GM19238 (cell line): ENCODE data around the gene ACSL1.
"Not testable (repeated sequence)": the region's sequence is repeated elsewhere in the genome, so short reads cannot be mapped to it uniquely, and the experiment has no call there.

Experiments
- DNase-seq: peaks from one replicate; pipeline ENCODE4 v3.0.0; 2011; ENCODE audit warnings: low spot score; ENCODE audit not compliant: insufficient read length

The ACSL1 gene

GRCh38 chr4:184843984-184844554 is 18.3 kb upstream of the ACSL1 start:
- DNase-seq: no peak

GRCh38 chr4:184839075-184839399 is 13.3 kb upstream of the ACSL1 start:
- DNase-seq: not testable (repeated sequence)

GRCh38 chr4:184838249-184839074 is 12.7 kb upstream of the ACSL1 start:
- no peak for DNase-seq

GRCh38 chr4:184836613-184837012 is 10.8 kb upstream of the ACSL1 start:
- no peak for DNase-seq

GRCh38 chr4:184833046-184833838 is 7.5 kb upstream of the ACSL1 start:
- DNase-seq: no peak

GRCh38 chr4:184831153-184831552 is 5.4 kb upstream of the ACSL1 start:
- no peak for DNase-seq

GRCh38 chr4:184826691-184827270 is 1.0 kb upstream of the ACSL1 start:
- no peak for DNase-seq

GRCh38 chr4:184825141-184825895 is 450 bp downstream of the ACSL1 start:
- DNase-seq: no peak

- DNase-seq: no peak
Observed at GRCh38 chr4:184824776-184825084, 1.0 kb downstream of the ACSL1 start.

GRCh38 chr4:184824081-184824775 is 1.5 kb downstream of the ACSL1 start:
- DNase-seq: no peak

GRCh38 chr4:184823014-184823413 is 2.8 kb downstream of the ACSL1 start:
- no peak for DNase-seq

GRCh38 chr4:184822356-184822755 is 3.4 kb downstream of the ACSL1 start:
- no peak for DNase-seq

GRCh38 chr4:184821242-184821641 is 4.5 kb downstream of the ACSL1 start:
- DNase-seq: no peak

GRCh38 chr4:184819786-184820185 is 6.0 kb downstream of the ACSL1 start:
- DNase-seq: no peak

GRCh38 chr4:184818216-184818564 is 7.6 kb downstream of the ACSL1 start:
- peak; percentile 25 for DNase-seq

GRCh38 chr4:184817494-184818215 is 8.1 kb downstream of the ACSL1 start:
- DNase-seq: no peak

GRCh38 chr4:184816962-184817361 is 8.8 kb downstream of the ACSL1 start:
- DNase-seq: no peak

GRCh38 chr4:184815046-184815877 is 10.5 kb downstream of the ACSL1 start:
- peak; percentile 57 for DNase-seq

GRCh38 chr4:184814686-184815045 is 11.1 kb downstream of the ACSL1 start:
- DNase-seq: no peak
